Activated CD4-positive, alpha-beta T cell treated with anti-CD3 and anti-CD28 coated beads for 24 hours (primary cell): ENCODE results near the gene ZNF688.
"Not testable (repeated sequence)": the region's sequence is repeated elsewhere in the genome, so short reads cannot be mapped to it uniquely, and the experiment has no call there.

ENCODE experiments used
- DNase-seq, 2 donors: peaks; one replicate each; pipeline ENCODE4 v3.0.0-alpha.2; 2020; ENCODE audit warnings: low read depth in 2 of 2

Gene ZNF688

DNA sequence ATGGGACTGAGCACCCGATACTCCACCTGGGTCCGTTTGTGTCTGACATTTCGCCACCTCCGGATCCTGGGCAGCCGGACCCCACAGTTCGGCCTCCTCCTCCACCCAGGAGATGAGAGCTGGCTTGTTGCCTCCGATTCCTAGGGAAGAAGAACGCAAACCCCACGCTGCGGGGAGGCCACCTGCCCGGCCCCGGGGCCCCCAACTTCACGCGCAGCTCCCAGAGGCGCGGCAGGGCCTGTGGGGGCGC, 13.9 kb downstream of the ZNF688 start:
- DNase-seq = no peak

DNA sequence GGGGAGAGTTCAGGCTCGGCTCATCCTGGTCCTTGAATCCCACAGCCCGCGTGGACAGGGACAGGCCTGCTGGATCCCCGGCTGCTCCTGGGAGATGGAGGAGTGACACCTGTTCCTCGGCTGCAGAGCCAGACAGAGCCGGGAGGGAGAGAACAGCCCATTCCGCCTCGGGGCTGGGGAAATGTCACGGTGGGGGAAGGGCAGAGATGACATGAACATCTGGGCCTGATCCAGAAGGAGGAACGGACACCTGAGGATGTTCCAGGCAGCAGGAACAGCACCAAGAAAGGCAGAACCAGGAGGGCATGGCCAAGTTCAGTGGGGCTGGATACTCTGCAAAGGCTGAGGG, 15.4 kb downstream of the ZNF688 start:
- DNase-seq = no peak

DNA sequence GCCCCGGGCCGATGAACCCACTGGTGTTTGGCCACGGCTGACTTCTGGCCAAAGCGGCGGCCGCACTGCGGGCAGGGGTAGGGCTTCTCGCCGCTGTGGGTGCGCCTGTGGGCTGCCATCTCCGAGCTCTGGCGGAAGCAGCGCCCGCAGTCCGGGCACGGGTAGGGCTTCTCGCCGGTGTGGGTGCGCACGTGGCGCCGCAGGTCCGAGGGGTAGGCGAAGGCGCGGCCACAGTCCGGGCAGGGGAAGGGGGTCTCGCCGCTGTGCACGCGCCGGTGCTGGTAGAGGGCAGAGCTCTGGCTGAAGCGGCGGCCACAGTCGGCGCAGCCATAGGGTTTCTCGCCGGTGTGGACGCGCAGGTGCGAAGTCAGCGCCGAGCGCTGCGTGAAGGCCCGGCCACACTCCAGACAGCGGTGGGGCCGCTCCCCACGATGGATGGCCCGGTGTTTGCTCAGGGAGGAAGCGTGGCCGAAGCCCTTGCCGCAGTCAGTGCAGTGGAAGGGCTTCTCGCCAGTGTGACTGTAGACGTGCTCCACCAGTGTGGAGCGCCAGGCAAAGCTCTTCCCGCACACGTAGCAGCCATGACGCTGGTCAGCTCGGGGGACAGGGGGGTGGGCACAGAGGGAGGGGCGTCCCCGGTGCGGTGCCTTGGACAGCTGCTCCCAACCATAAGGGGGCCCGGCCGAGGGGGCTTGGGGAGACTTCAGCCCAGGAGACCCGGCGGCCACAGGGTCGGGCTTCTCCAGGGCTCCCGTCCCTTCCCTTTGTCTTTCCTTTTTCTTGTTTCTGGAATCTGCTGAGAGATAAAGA, 16.0 kb downstream of the ZNF688 start:
- no peak for DNase-seq

DNA sequence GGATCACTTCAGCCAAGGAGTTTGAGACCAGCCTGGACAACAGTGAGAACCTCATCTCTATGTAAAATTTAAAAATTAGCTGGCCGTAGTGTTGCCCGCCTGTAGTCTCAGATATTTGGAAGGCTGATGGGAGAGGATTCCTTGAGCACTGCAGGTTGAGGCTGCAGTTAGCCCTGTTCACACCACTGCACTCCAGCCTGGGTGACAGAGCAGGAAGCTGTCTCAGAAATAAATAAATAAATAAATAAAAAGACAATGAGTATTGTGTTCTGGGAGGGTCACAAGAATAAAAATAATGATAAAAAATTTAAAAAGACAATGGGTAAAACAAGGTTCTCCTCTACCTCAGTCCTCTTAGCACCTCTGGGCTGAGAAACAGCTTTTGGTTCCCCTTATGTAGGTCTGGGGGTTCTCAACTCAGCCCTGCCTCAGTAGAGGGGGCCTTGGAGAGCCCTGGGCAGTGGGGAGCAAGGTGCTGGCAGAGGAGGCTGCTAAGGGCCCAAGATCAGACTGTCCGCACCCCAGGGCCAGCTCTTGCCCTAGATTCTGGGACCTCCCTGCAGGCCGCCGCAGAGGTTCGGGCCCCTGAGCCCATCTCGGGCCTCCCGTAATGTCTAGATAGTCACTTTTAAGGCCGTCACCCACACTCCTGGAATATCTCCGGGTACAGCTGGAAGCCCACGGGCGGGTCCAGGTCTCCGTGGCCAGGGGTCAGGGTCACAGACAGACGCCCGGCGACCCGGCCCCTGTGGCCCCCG, 16.8 kb downstream of the ZNF688 start:
- no peak for DNase-seq

DNA sequence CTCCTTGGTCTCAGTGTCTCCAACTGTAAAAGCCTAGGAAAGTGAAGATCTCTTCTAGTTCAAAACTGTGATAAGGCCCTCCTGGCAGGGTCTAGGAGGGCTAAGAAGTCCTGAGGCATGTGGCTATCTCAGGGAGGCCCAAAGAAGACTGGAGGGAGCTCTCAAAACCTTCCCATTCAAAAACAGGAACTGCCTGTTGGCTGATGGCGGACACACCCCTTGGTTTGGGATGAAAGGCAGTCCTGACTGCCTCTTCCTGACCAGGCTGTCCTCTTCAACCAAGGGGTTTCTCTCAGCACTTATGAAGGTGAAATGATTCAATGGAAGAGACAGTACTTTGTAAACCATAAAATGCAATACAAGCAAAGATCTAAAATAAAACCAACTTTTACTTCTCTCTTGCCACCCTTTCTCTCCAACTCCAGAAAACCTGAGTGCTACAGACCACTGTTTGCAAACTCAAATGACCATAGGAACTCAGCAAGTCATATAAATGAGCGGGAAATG, 18.1 kb downstream of the ZNF688 start:
- no peak for DNase-seq

DNA sequence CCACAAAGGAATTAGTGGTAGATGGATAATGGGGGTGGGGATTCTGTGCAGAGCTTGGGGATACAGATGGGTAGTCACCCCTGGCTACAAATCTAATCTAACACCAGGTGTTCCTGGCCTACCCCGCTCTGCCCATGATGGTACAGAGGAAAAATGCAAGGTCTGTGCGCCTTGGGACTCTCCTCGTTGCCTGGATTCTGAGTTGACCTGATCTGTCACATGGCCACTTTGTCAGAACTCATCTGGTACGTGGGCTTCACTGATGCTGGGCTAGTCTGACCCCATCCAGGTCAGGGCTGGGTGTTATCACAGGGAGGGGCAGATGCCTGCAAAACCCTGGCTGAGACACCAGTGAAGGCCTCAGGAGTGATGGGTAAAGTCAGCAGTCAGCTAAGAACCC, 18.6 kb downstream of the ZNF688 start:
- no peak for DNase-seq

DNA sequence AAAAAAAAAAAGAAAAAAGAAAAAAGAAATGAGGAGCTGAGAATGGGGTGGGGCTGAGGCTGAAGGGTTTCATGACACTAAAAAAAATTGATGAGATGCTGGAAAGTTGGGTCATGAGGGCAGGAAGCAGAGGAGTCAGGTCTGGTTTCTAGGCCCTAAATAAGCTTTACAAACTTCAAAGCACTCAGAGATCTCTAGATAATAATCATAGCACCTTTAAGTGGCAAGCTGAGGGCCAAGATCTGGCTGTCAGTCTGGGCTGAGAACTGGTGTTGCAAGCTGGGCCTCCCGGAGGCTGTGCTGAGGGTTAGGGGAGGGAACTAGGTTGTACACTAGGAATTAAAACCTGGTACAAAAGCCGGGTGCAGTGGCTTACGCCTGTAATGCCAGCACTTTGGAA, 19.7 kb downstream of the ZNF688 start:
- no peak for DNase-seq

DNA sequence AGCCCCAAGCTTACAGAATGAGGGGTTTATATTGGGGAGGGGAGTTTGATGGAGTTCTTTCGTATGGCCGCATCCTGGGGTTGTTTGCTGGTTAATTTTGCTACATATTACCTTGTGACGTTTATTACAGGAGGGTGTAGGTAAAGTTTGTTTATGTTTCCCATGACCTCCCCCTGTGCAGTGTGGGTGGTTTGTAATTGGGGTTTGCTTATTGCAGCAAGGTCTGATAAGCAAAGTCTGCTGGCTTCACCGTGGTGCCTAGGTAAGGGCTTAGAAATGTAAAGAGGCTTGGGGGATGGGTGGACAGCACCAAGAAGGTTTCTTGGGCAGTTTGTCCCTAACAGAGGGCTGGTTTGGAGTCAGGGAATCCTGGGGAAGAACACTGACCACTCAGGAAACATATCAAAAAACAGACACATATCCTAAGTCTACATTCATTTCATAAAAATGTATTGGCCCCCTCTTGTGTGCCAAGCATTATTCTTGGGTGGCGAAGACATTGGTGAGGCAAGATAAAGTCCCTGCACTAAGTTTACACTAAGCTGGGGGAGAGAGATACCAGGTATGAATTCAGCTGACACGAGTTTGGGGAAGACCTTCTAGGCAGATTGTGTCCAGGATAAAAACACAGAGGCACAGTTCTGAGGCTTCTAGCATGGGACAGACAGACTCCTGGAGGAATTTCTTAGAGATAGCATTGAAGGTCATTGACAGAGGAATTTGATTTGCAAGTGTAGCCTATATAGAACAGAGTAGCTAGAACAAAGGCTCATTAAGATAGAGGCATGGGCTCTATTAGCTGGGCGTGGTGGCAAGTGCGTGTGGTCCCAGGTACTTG, 22.9 kb downstream of the ZNF688 start:
- no peak for DNase-seq

DNA sequence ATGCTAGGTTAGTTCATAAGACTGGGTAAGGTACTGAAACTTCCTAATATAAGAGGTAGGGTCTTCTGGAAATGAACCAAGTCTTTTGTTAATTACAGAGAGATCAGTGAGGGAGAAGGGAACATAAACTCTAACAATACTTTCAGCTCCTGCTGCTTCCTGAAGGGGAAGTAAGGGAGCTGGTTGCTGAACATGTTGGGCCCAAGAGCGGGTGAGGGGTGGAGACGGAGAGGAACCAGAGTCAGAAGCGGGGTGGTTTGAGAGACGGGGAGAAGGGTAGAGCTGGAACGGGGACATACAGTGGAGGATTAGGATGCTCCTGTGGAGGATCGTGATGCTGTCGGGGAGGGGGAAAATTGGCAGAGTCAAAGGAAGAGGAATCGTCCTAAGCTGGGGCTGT, 25.4 kb downstream of the ZNF688 start:
- DNase-seq = no peak

DNA sequence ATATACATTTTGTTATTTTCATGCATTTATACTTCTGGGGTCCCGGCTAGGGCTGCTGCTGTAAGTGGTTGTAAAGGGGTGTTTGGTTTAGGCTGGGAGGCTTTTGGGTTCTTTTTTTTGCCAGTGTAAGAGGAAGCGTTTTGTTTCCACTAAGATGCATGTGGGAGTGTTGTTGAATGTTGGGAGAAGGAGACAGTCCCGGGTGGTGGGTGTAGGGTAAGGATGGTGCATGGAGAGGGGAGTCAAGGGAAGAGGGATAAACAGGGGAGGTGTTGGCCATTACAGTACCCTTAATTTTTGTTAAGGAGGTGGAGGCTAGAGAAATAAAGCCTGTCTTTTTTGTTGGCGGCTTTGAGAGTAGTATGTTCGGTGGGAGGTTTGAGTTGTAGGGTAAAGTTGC, 28.4 kb downstream of the ZNF688 start:
- no peak for DNase-seq

DNA sequence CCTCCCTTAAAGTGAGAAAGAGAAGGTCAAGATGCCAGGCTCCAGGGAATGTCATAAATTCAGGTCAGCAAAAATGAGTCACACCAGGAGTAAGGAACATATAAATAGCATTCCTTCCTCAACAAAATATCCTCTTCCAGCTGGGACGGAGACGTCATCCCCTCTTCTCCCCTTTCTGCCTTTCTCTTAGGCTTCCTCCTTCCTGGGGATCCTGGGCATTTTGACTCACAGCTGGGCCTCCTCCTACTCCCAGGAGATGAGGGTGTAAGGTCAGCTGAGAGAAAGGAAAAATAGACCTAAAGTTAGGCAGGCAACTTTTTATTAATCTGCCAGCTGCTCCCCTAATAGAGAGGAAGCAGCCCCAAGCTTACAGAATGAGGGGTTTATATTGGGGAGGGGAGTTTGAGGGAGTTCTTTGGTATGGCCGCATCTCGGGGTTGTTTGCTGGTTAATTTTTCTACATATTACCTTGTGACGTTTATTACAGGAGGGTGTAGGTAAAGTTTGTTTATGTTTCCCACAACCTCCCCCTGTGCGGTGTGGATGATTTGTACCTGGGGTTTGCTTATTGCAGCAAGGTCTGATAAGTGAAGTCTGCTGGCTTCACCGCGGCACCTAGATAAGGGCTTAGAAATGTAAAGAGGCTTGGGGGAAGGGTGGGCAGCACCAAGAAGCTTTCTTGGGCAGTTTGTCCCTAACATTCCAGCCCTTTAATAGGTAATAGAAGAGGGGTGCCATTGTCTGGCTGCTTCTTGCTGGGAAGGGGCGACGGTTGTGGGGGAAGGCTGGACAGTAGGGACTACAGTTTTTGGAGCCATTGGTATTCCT, 29.8 kb downstream of the ZNF688 start:
- DNase-seq = no peak

DNA sequence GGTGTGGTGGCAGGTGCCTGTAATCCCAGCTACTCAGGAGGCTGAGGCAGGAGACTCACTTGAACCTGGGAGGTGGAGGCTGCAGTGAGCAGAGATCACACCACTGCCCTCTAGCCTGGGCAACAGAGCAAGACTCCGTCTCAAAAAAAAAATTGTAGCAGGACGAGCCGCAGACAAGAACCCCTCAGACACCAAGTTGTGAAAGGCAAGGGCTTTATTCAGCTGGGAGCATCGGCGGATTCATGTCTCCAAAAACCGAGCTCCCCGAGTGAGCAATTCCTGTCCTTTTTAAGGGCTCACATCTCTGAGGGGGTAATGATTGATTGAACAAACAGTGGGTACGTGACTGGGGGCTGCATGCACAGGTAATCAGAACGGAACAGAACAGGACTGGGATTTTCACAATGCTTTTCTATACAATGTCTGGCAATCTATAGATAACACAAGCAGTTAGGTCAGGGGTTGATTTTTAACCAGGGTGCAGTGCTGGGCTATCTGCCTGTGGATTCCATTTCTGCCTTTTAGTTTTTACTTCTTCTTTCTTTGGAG, 30.5 kb downstream of the ZNF688 start:
- DNase-seq = not testable (repeated sequence)

DNA sequence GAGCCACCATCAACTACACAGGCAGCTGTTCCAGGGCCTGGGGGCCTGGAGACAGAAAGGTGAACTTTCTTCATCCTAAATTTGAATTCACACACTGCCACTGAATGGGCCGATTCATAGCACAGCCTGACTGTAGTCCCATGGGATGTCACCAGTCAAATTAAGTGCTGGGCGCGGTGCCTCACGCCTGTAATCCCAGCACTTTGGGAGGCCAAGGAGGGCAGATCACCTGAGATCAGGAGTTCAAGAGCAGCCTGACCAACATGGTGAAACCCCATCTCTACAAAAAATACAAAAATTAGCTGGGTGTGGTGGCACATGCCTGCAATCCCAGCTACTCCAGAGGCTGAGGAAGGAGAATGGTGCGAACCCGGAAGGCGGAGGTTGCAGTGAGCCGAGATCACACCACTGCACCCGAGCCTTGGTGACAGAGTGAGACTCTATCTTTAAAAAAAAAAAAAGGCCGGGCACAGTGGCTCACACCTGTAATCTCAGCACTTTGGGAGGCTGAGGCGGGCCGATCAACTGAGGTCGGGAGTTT, 31.5 kb downstream of the ZNF688 start:
- DNase-seq = not testable (repeated sequence)

DNA sequence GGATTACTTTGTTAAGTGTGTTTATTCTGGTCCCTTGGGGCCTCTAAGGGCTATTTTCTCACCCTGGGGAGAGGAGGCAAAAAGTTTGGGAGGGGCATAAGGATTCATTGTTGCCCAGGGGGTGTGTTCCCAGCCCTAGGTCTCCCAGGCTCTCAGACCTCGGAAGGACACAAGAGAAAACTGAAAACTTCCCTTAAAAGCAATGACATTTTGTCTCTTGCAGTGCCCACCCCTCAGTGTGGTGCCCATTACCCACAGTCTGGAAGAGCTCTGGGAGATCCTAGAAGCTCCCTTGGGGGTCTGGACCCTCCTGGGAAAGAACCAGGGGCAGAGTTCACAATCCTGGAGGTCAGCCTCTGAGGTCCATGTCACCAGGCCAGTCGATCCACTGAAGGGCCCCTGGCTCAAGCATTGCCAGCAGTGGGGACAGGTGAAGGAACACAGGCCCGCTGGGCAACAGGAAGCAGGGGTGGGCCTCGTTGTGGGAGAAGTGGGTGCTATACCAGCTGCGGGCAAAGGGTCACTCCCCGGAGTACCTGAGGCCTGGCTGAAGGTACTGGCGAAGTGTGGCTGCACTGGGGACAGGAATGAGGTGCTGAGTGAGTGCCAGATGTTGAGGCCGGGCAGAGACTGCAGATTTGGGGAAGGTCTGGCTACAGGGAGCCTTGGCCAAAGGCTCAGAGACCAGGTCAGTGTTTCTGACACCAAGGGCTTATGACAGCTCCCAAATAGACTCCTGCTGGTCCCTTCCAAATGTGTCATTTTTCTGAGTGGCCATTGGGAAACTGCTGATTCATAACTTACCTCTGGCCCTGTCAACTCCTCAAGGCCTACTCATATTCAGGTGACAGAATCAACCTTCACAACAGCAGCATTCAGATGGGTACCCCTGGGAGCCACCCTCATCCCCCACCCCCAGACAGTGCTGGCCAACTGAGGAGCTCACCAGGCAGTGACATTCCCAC, 32.2 kb downstream of the ZNF688 start:
- DNase-seq = no peak

DNA sequence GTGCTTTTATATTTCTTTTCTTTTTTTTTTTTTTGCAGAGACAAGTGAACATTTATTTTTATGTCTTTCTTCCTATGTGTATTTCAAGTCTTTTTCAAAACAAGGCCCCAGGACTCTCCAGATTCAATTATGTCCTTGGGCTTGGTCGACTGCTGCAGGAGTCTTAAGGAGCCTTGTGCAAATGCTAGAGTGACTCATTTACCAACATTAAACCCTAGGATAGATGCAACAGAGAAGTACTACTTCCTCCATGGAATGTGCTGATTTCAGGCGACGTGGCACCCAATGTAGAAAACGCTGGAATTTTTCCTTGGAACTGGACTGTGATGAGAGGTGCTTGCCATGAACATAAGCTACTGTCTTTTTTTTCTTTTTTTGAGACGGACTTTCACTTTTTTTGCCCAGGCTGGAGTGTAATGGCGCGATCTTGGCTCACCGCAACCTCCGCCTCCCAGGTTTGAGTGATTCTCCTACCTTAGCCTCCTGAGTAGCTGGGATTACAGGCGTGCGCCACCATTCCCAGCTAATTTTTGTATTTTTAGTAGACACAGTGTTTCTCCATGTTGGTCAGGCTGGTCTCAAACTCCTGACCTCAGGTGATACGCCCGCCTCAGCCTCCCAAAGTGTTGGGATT, 35.0 kb downstream of the ZNF688 start:
- not testable (repeated sequence) for DNase-seq

DNA sequence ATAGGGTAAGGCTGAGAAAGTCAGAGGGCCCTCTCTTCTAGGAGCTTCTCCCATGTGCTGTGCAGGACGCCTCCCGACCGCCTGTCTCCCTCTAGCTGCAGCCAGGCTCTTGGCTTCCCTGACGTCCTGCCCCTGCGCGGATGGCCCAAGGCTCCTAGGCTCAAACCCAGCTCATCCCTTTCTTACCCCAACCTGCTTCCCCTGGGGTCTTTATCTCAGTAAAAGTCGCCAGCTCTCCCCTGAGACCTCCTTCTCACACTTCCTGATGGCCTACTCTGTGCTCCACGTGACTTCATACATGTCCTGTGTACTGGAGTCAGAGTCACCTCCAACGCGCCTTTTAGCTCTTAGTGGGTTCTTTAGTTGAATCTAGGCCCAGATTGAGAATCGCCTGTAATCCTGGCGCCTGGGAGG, 35.7 kb downstream of the ZNF688 start:
- DNase-seq = peak in 1 of 2 donors; percentile 58

DNA sequence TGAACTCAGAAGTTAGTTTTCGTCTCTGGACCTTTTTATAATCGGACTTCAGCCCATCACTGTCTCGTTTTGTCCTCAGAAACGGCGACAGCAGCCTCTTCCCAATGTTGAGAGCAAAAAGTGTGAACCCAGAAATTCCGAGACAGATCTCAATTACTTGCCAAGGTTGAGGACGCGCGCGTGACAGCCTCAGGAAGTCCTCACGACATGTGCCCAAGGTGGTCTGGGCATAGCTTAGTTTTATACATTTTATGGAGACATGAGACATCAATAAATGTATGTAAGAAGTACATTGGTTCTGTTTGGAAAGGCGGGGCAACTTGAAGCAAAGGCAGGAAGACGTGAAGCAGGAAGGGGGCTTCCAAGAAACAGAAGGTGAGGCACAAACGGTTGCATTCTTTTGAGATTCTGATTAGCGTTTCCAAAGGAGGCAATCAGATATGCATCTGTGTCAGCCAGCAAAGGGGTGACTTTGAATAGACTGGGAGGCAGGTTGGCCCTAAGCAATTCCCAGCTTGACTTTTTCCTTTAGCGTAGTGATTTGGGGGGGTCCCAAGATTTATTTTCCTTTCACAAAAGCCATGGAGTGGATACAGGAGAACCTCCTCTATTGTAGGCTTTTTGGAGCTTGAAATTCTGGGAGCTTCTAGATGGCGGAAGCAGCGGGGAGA, 36.3 kb downstream of the ZNF688 start:
- DNase-seq = no peak

DNA sequence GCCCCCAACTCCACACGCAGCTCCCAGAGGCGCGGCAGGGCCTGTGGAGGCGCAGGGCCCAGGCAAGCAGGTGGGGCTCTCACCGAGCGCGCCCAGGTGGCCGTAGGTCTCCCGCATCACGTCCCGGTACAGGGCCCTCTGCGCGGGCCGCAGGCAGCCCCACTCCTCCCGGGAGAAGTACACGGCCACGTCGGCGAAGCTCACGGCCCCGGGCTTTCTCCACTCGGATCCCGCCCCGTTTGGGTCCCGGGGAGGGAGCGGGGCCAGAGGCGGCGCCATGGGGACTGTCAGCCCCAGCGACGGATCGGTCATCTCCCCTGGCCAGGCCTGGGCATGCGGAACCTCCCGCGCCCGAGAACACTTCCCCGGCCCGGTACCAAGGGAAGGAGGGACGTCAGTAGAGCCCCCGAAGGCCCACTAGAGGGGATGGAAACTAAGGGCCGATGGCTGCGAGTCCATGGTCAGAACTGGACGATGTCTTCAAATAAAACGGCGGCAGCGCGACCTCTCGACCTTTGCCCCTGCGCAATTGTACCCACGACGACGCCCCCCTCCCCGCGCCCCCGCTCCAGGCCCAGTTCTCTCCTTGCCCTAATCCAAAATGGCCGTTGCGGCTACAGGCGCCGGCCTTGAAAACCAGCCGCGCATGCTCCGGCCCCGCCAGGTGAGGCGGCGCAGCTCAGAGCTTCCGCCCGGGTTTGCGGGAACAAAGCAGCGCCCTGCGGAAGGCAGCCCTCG, 37.0 kb downstream of the ZNF688 start, which contains the start of gene ZNF747:
ZNF747 (minus strand) TSS at position 491 of the 738 bp plus-strand sequence; CDS start at position 312, 179 bp downstream.
- DNase-seq = peak; percentile 86 to 87
